ENCODE results near the gene KCND2. TPM values are rescaled to one million over a fixed set of nuclear protein-coding genes. Genes with fewer than 3 reads are reported as not detected.
A peak's percentile ranks its signal among the peaks of the same experiment; 100 is the strongest.

KCND2 gene
- total and polyA plus RNA-seq, 2 of the 8 experiments (the other 6 are each of a cell fraction or from before 2014, with no cell fraction given), result 4.6 to 7.7 TPM

DNA sequence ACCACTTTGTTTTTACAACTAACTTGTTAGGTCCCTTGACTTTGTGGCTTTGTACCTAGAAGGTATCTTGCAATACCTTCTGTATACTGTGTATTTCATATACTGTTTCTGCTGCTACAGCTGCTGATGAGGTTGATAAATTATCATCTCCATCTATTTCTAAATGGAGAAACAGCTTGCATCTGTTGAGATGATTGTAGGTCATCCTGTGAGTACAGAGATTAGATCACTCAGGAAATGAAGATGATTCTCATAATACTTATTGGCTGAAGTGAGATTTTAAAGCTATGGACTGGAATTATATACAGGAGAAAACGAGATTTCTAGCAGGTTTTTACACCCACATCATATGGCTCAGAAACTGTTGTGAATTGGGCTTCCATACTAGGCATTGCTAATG is 280.5 kb downstream of the KCND2 start:
- H3K27me3 ChIP-seq (replicated peaks in 1 of 4; ENCODE audit: control insufficient read depth in 3 of 4, extremely low read depth in 1 of 4, insufficient read depth in 3 of 4, low read length in 3 of 4), result no peaks in the 10 kb centered on the region
- no peak overlapping the region for H3K4me2 ChIP-seq (ENCODE audit: insufficient read depth in 1 of 2, low read depth in 2 of 2, low read length in 2 of 2)
- no peaks in the 10 kb centered on the region; a peak in 1 of 4 replicates for H3K9me3 ChIP-seq (ENCODE audit: insufficient read depth in 2 of 2, low read depth in 1 of 2, low read length in 1 of 2)
- no peak overlapping the region for H2BK12ac ChIP-seq (ENCODE audit: low read depth, low read length)
- H3K79me2 ChIP-seq (ENCODE audit: control insufficient read depth in 1 of 2, insufficient read depth in 2 of 2, low read length in 2 of 2), result no peaks in the 10 kb centered on the region
- H3K27ac ChIP-seq (ENCODE audit: low read depth, low read length), result no peak overlapping the region
- no peak overlapping the region for H2BK15ac ChIP-seq (ENCODE audit: low read length)
- DNase-seq (ENCODE audit: low read depth in 1 of 2, low spot score in 2 of 2) (no peak), FAIRE-seq (no peak)
- POLR2A ChIA-PET (ENCODE audit: partially characterized antibody), result interaction anchor here (1.3 kb wide), 1 partner anchor 281 kb away, joined by 3 read pairs; the partner anchor contains the start of gene KCND2
- H3K4me3 ChIP-seq (ENCODE audit: extremely low read depth in 1 of 4, insufficient read depth in 2 of 4, low read depth in 3 of 4, low read length in 4 of 4), result no peak overlapping the region
- no peak overlapping the region for H4K8ac ChIP-seq (ENCODE audit: extremely low read depth, insufficient read depth, low read length)
- no peaks in the 10 kb centered on the region for H3K23me2 ChIP-seq (ENCODE audit: low read depth, low read length)
- CTCF ChIA-PET (ENCODE audit: partially characterized antibody), result interaction anchor here (0.6 to 2.4 kb wide), 5 partner anchors 10 to 439 kb away, joined by 3 to 7 read pairs (median 4); no protein-coding TSS in a partner anchor
- no peak overlapping the region for H3K56ac ChIP-seq (replicated peaks; ENCODE audit: insufficient read length, low read depth, low read length)
- H3K9ac ChIP-seq (replicated peaks in 1 of 4; ENCODE audit: extremely low read depth in 1 of 4, low read depth in 3 of 4, low read length in 3 of 4), result no peak overlapping the region
- H3K14ac ChIP-seq (ENCODE audit: insufficient read length), result no peak overlapping the region
- no peak overlapping the region for H2AK5ac ChIP-seq (ENCODE audit: low read depth, low read length)
- no peak overlapping the region for H4K5ac ChIP-seq (ENCODE audit: insufficient read length, low read depth, low read length)
- H4K20me1 ChIP-seq (replicated peaks in 1 of 2; ENCODE audit: control insufficient read depth in 1 of 2, insufficient read depth in 2 of 2, low read length in 2 of 2), result no peaks in the 10 kb centered on the region
- TF ChIP-seq CBX5 (IDR thresholded peaks at IDR 0.05; ENCODE audit: low read depth, low read length) (no peak), CTBP2 (IDR thresholded peaks at IDR 0.05; ENCODE audit: borderline replicate concordance, insufficient read depth, insufficient read length, low read length) (no peak), HDAC6 (IDR thresholded peaks at IDR 0.05; ENCODE audit: low read depth, low read length) (no peak), SIX5 (IDR thresholded peaks at IDR 0.05; ENCODE audit: low read depth, low read length) (no peak), ASH2L (IDR thresholded peaks at IDR 0.05; ENCODE audit: low read length) (no peak), RFX5 (IDR thresholded peaks at IDR 0.05; ENCODE audit: borderline replicate concordance, low read depth, low read length) (no peak), EP300 (IDR thresholded peaks at IDR 0.05; ENCODE audit: borderline replicate concordance in 1 of 2, low read depth in 2 of 2, low read length in 2 of 2) (no peak)
- H3K23ac ChIP-seq (ENCODE audit: insufficient read length), result no peak overlapping the region
- no peaks in the 10 kb centered on the region for H3K79me1 ChIP-seq (ENCODE audit: low read depth, low read length)
- peak overlapping the region; percentile 58 for H3K4ac ChIP-seq (replicated peaks; ENCODE audit: insufficient read length, low read depth, low read length)
- no peak overlapping the region for H4K91ac ChIP-seq (replicated peaks; ENCODE audit: insufficient read length, low read length)
- no peak overlapping the region for H2BK20ac ChIP-seq (ENCODE audit: low read length)
- H2AFZ ChIP-seq (ENCODE audit: low read length), result no peak overlapping the region
- H3K18ac ChIP-seq (ENCODE audit: extremely low read depth, low read length), result no peak overlapping the region
- H2BK5ac ChIP-seq (ENCODE audit: low read depth, low read length), result no peak overlapping the region
- 17% methylated on average over 1 of the region's 1 CpG; no CpG with 5 or more reads in 1 of the 2 experiments for WGBS, 2 experiments (ENCODE audit: extremely low coverage in 1 of 2, insufficient coverage in 1 of 2, insufficient read length in 1 of 2, insufficient replicate concordance in 2 of 2, low coverage in 1 of 2, low lambda C conversion rate in 2 of 2, missing lambda C conversion rate in 1 of 2)
- no peak overlapping the region for H2BK120ac ChIP-seq (replicated peaks; ENCODE audit: low read depth, low read length)
- H3K36me3 ChIP-seq (ENCODE audit: control insufficient read depth in 2 of 4, insufficient read depth in 4 of 4, low read length in 3 of 4), result no peaks in the 10 kb centered on the region
- peaks cover 0 to 15% (median 5%) of the 10 kb centered on the region in 4 experiments; a peak in 4 of 7 replicates for H3K4me1 ChIP-seq (replicated peaks in 1 of 4; ENCODE audit: control insufficient read depth in 3 of 4, insufficient read depth in 4 of 4, low read length in 3 of 4)
